Psoas muscle (tissue), 8 donors: ENCODE measurements around the gene SLC43A3. TPM values are rescaled to one million over a fixed set of nuclear protein-coding genes. Genes with fewer than 3 reads are reported as not detected.
A peak's percentile ranks its signal among the peaks of the same experiment; 100 is the strongest.

Experiments used
- ATAC-seq, 4 donors: fragments of 200-7000 bp; cut with Tn5 transposase; one replicate each; pipeline ENCODE4 v1.9.1; 2020; ENCODE audit warnings: moderate library complexity in 3 of 4, mild to moderate bottlenecking in 2 of 4
- DNase-seq, 2 donors: peaks; one replicate each; pipeline ENCODE4 v3.0.0-alpha.2; 2020
- H3K27ac ChIP-seq: fragments of 200-600 bp; one replicate; pipeline ENCODE4 v1.8.0; 2022
- H3K27me3 ChIP-seq, 3 donors: fragments of 200-600 bp in 1 of 3; one replicate each; pipeline versions ENCODE4 v1.6.1 to v1.8.0; 2013 to 2022; ENCODE audit warnings: low read length in 2 of 3, mild to moderate bottlenecking in 2 of 3, moderate library complexity in 1 of 3; ENCODE audit not compliant: insufficient read depth in 3 of 3
- H3K36me3 ChIP-seq, 2 donors: fragments of 200-600 bp in 1 of 2; one replicate each; pipeline versions ENCODE4 v1.6.1 to v1.8.0; 2013 to 2022; ENCODE audit warnings: low read depth in 1 of 2, mild to moderate bottlenecking in 1 of 2, moderate library complexity in 1 of 2; ENCODE audit not compliant: insufficient read depth in 1 of 2
- H3K4me1 ChIP-seq: fragments of 200-600 bp; one replicate; pipeline ENCODE4 v1.8.0; 2022
- H3K4me3 ChIP-seq: fragments of 200-600 bp; one replicate; pipeline ENCODE4 v1.8.0; 2022; ENCODE audit warnings: mild to moderate bottlenecking
- H3K9me3 ChIP-seq: fragments of 200-600 bp; one replicate; pipeline ENCODE4 v1.8.0; 2022
- CTCF ChIP-seq: fragments of 200-600 bp; IDR thresholded peaks from one replicate; pipeline ENCODE4 v1.8.0; 2022; ENCODE audit warnings: antibody characterized with exemption
- WGBS, 3 donors: extraction: QIAGEN DNeasy Blood & Tissue Kit; methylation state at CpG; one replicate each; pipeline versions ENCODE4 v1.1.6 to v1.1.7; 2013; 5-methylcytosine and 5-hydroxymethylcytosine counted together
- intact Hi-C, 2 donors: fragments of 100-400 bp; cut with DNase I; formaldehyde crosslinking; loops; one replicate each; pipeline versions ENCODE4 v1.11.0 to v1.14.2; 2022
- polyA plus RNA-seq, 3 donors: library from polyadenylated mRNA; stranded (reverse); fragments of 200-250 nt; gene quantifications; one replicate each; pipeline ENCODE4 v1.2.3, GENCODE V29; 2013
- total RNA-seq, 4 donors: library from RNA; stranded (reverse); fragmentation: NEBNext Ultra II Directional in 2 of 4; extraction: Animal tissue kit (Norgen Biotek cat#: 25700) in 2 of 4; gene quantifications; one replicate each; pipeline versions ENCODE4 v1.2.1 to v1.2.4, GENCODE V29; 2021 to 2023
- donor health status: healthy with polysubstance abuse.
- donor health status: DM: no; HTN: no; CAD: no; lungs with moderate emphysema.
- donor health status: Bipolar disorder and iron deficiency.
- donor health status: healthy.
- donor health status: DM: yes; HTN: yes; CAD: no.
- donor health status: DM: no; HTN: no; CAD: no.
- donor health status: DM: no; HTN: no; CAD: no.
- donor health status: DM: yes; HTN: yes; CAD: no.

The SLC43A3 gene
- total and polyA plus RNA-seq, 7 donors = 5.8 to 18.8 (median 14.7) TPM

GRCh38 chr11:57418131-57418530 lies 8.8 kb downstream of the SLC43A3 start:
- Histone ChIP-seq H3K27me3 (no peaks in the 10 kb centered on the region), H3K27ac (no peak overlapping the region), H3K4me3 (no peak overlapping the region), H3K36me3 (peaks cover 3 to 41% of the 10 kb centered on the region in 2 donors), H3K4me1 (no peaks in the 10 kb centered on the region), H3K9me3 (no peaks in the 10 kb centered on the region)
- ATAC-seq = no peak
- intact Hi-C loops = no loop called here
- TF ChIP-seq CTCF = no peak
- DNase-seq = no peak

- no peak for TF ChIP-seq CTCF
- peaks cover 0 to 49% of the 10 kb centered on the region in 2 donors for H3K36me3 ChIP-seq
- H3K27me3 ChIP-seq = no peaks in the 10 kb centered on the region
- ATAC-seq = peak in 1 of 4 donors; percentile 43
- no peaks in the 10 kb centered on the region for H3K4me1 ChIP-seq
- no peak overlapping the region for H3K27ac ChIP-seq
- DNase-seq = peak in 1 of 2 donors; percentile 61
- WGBS, 3 donors = 31 to 59% (median 45%) methylated on average over 4 of the region's 4 CpGs
- intact Hi-C loops = no loop called here
- no peaks in the 10 kb centered on the region for H3K9me3 ChIP-seq
- no peak overlapping the region for H3K4me3 ChIP-seq
Measured at GRCh38 chr11:57417056-57417455, 9.9 kb downstream of the SLC43A3 start.

DNA sequence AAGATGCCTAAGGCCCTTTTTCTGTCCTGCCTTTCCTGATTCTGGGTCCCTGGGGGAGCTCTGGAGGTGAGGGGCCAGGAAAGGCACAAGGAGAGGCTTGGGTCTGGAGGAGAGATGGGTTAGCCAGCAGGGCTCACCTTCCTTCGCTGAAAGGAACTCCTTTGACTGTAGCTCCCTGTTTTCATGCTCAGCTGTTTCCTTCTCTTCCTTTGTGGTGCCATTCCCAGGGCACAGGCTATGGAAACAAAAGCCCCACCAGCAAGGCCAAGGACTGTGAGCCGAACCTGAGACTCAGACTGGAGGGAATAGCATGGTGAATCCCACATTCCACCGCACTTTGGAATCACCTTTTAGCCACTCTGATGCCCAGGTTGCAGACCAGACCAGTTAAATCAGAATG lies 10.5 kb downstream of the SLC43A3 start:
- H3K36me3 ChIP-seq = peaks cover 0 to 54% of the 10 kb centered on the region in 2 donors
- H3K4me1 ChIP-seq = no peaks in the 10 kb centered on the region
- no peaks in the 10 kb centered on the region for H3K27me3 ChIP-seq
- ATAC-seq = no peak
- TF ChIP-seq CTCF = no peak
- H3K27ac ChIP-seq = no peak overlapping the region
- intact Hi-C loops = no loop called here
- DNase-seq = no peak
- WGBS, 3 donors = 89 to 90% (median 89%) methylated on average over 3 of the region's 3 CpGs
- H3K4me3 ChIP-seq = no peak overlapping the region
- no peaks in the 10 kb centered on the region for H3K9me3 ChIP-seq

DNA sequence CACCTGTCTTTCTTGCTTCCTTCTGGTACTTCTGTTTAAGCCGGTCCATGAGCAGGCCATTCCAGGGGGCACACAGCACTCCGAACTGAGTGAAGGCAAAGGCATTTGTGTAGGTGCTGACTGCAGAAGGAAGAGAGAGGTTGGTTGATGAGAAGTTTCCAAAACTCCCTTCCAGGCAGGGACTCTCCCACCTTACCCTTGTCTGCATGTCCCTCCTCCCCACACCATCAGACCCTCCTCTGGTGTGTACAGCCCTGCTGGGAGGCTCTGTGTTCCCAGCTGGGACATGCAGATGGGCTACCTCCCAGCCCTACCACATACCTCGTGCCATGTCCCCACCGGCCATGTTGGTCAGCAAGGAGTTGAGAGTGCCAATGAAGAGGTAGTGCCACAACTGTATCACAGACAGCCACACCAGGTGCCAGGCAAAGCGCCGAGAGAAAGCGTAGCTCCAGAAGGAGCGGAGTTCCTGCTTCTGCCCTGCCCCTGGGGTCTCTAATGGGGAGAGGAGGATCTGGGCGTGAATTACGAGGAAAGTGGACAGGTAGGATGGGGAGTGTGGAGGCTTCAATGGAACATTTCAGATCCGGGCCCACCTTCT lies 12.2 kb downstream of the SLC43A3 start:
- intact Hi-C loops = no loop called here
- Histone ChIP-seq H3K36me3 (peaks cover 0 to 64% of the 10 kb centered on the region in 2 donors), H3K27me3 (no peaks in the 10 kb centered on the region), H3K27ac (no peak overlapping the region), H3K4me1 (no peaks in the 10 kb centered on the region), H3K4me3 (no peak overlapping the region), H3K9me3 (no peaks in the 10 kb centered on the region)
- no peak for ATAC-seq
- no peak for TF ChIP-seq CTCF
- DNase-seq = no peak
- 91 to 98% (median 92%) methylated on average over 11 of the region's 11 CpGs for WGBS, 3 donors

DNA sequence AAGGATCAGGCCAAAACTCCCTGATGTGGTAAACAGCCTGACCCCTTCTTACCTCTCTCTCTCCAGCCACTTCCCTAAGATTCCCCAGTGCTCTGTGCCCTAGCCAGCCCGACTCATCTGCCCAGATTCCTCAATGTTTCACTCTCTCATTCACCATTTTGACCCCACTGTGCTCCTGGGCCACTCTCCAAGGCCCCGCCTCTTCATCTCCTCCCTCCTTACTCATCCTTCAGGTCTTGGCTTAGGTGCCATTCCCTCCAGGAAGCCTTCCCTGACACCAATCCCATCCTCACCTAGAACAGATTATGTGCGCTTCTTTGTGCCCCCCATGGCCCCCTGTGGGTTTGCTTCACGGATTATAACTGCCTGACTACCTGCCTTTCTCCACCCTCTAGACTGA lies 13.2 kb downstream of the SLC43A3 start:
- H3K36me3 ChIP-seq = peaks cover 0 to 71% of the 10 kb centered on the region in 2 donors
- H3K4me3 ChIP-seq = no peak overlapping the region
- ATAC-seq (no peak), DNase-seq (no peak)
- H3K27ac ChIP-seq = no peak overlapping the region
- WGBS, 3 donors = 90 to 97% (median 91%) methylated on average over 4 of the region's 4 CpGs
- H3K27me3 ChIP-seq = no peaks in the 10 kb centered on the region
- no peaks in the 10 kb centered on the region for H3K4me1 ChIP-seq
- H3K9me3 ChIP-seq = no peaks in the 10 kb centered on the region
- no peak for TF ChIP-seq CTCF
- intact Hi-C loops = no loop called here
